WERI-Rb-1 (cell line): ENCODE results near the gene SENP5.

Source experiments
- DNase-seq: peaks from one replicate; pipeline ENCODE4 v3.0.0-alpha.2; 2020
- H3K27ac ChIP-seq: fragments of 250-450 bp; sonication (Bioruptor Pico); 2 replicates; pipeline ENCODE4 v1.5.1; 2020; ENCODE audit warnings: mild to moderate bottlenecking, moderate library complexity
- H3K27me3 ChIP-seq: fragments of 250-450 bp; sonication (Bioruptor Pico); 2 replicates; pipeline ENCODE4 v1.5.1; 2021; ENCODE audit warnings: mild to moderate bottlenecking, low read depth, moderate library complexity; ENCODE audit not compliant: insufficient read depth, severe bottlenecking
- H3K36me3 ChIP-seq: fragments of 250-450 bp; sonication (Bioruptor Pico); 2 replicates; pipeline ENCODE4 v1.5.1; 2020; ENCODE audit warnings: mild to moderate bottlenecking, moderate library complexity
- H3K4me3 ChIP-seq: 2 replicates; pipeline ENCODE4 v1.5.1; 2011; ENCODE audit warnings: low read depth, mild to moderate bottlenecking, control low read depth, low read length
- H3K9me3 ChIP-seq: fragments of 250-450 bp; sonication (Bioruptor Pico); 2 replicates; pipeline ENCODE4 v1.5.1; 2021; ENCODE audit warnings: mild to moderate bottlenecking, moderate library complexity; ENCODE audit not compliant: severe bottlenecking
- CTCF ChIP-seq: IDR thresholded peaks from 2 replicates; pipeline ENCODE4 v1.5.1; 2011; ENCODE audit warnings: low read depth, mild to moderate bottlenecking, control low read depth, inconsistent platforms, low read length

Gene SENP5

GRCh38 chr3:196971094-196971698 lies 103.5 kb downstream of the SENP5 start:
- DNase-seq, result no peak
- no peak overlapping the region for H3K4me3 ChIP-seq
- H3K27ac ChIP-seq, result no peak overlapping the region
- H3K9me3 ChIP-seq, result no peaks in the 10 kb centered on the region
- no peaks in the 10 kb centered on the region for H3K27me3 ChIP-seq
- no peaks in the 10 kb centered on the region for H3K36me3 ChIP-seq
- TF ChIP-seq CTCF, result no peak

GRCh38 chr3:196974661-196975060 lies 106.9 kb downstream of the SENP5 start:
- DNase-seq, result no peak

GRCh38 chr3:196975349-196975748 lies 107.6 kb downstream of the SENP5 start:
- no peak overlapping the region for H3K4me3 ChIP-seq
- H3K27ac ChIP-seq, result no peak overlapping the region
- H3K9me3 ChIP-seq, result no peaks in the 10 kb centered on the region
- DNase-seq, result no peak
- no peaks in the 10 kb centered on the region for H3K36me3 ChIP-seq
- H3K27me3 ChIP-seq, result no peaks in the 10 kb centered on the region
- no peak for TF ChIP-seq CTCF

More at GRCh38 chr3:196974661-196975060, 106.9 kb downstream of the SENP5 start:
- H3K9me3 ChIP-seq, result no peaks in the 10 kb centered on the region
- H3K27ac ChIP-seq, result no peak overlapping the region
- no peaks in the 10 kb centered on the region for H3K27me3 ChIP-seq
- H3K36me3 ChIP-seq, result no peaks in the 10 kb centered on the region
- TF ChIP-seq CTCF, result no peak
- no peak overlapping the region for H3K4me3 ChIP-seq

- no peak overlapping the region for H3K4me3 ChIP-seq
- no peaks in the 10 kb centered on the region for H3K36me3 ChIP-seq
- DNase-seq, result no peak
- no peaks in the 10 kb centered on the region for H3K27me3 ChIP-seq
- H3K9me3 ChIP-seq, result no peaks in the 10 kb centered on the region
- TF ChIP-seq CTCF, result no peak
- no peak overlapping the region for H3K27ac ChIP-seq
Measured at GRCh38 chr3:196976941-196977340, 109.2 kb downstream of the SENP5 start.

- TF ChIP-seq CTCF, result no peak
- H3K27ac ChIP-seq, result no peak overlapping the region
- no peak overlapping the region for H3K4me3 ChIP-seq
- H3K9me3 ChIP-seq, result no peaks in the 10 kb centered on the region
- no peaks in the 10 kb centered on the region for H3K36me3 ChIP-seq
- no peaks in the 10 kb centered on the region for H3K27me3 ChIP-seq
- DNase-seq, result no peak
Measured at GRCh38 chr3:196979545-196979944, 111.8 kb downstream of the SENP5 start.

- no peak for DNase-seq
Measured at GRCh38 chr3:196981657-196982056, 113.9 kb downstream of the SENP5 start.

More at GRCh38 chr3:196981657-196982056, 113.9 kb downstream of the SENP5 start:
- H3K36me3 ChIP-seq, result no peaks in the 10 kb centered on the region
- H3K27ac ChIP-seq, result no peak overlapping the region
- H3K27me3 ChIP-seq, result no peaks in the 10 kb centered on the region
- no peak overlapping the region for H3K4me3 ChIP-seq
- H3K9me3 ChIP-seq, result no peaks in the 10 kb centered on the region
- TF ChIP-seq CTCF, result no peak
